ENCODE results near the gene OR9G1.
"Not testable (repeated sequence)": the region's sequence is repeated elsewhere in the genome, so short reads cannot be mapped to it uniquely, and the experiment has no call there.

Gene OR9G1

DNA sequence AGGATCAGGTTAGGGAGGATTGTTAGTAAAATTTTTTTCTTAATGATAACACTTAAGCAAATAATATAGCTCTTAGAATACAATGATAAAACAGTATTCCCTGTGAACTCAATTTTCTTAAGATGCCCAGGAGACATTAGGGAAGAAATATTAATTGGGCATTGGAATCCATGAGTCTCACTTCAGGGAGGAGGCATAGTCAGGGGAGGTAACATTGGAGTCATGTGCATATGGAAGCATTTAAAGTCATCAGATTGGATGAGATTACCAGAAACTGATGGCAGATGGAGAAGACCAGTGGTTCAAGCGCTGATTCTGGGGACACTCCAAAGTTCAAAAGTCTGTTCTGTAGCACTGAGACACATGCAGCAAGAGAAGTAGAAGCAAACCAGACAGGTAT, at the start of gene OR9G1:
Gene OR9G1, plus strand, starts transcription at position 301 of the 400 bp plus-strand sequence. CDS start 1,293 bp downstream, outside the sequence.
- Histone ChIP-seq H3K4me2 (no peak within 1 kb of the TSS), H3K9ac (no peak within 1 kb of the TSS), H3K27ac (no peak within 1 kb of the TSS), H3K4me1 (peaks cover 4% of the 10 kb centered on the region; the same call in 1 of the 2 replicates), H3K9me3 (no peaks in the 10 kb centered on the region), H3K27me3 (no peaks in the 10 kb centered on the region), H3K4me3 (no peak within 1 kb of the TSS), H3K36me3 (no peaks in the 10 kb centered on the region), H4K20me1 (no peaks in the 10 kb centered on the region)
- TF ChIP-seq Cebpa-rat (IDR thresholded peaks at IDR 0.05) = no peak

DNA sequence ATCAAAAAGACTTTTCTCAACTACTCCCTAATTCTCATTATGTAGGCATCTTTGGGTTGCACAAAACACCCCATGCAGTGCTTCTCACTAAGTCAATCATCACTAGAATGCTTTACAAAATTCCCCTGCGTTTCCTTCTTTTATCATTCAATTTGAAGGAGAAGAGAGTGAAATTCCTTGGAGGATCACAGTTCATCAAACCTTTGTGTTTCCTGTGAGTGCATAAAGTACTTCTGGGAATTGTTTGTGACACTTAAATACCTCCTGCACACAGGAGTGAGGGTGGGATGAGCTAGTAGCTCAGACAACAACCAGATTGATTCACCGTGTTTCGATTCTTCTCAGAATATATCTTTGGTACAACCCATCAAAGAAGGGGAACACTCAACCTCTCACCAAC, 39.1 kb upstream of the OR9G1 start:
- Histone ChIP-seq H4K20me1 (no peaks in the 10 kb centered on the region), H3K4me2 (no peak overlapping the region), H3K27ac (no peak overlapping the region), H3K4me1 (no peaks in the 10 kb centered on the region), H3K4me3 (no peak overlapping the region), H3K27me3 (no peaks in the 10 kb centered on the region), H3K9me3 (no peaks in the 10 kb centered on the region), H3K9ac (no peak overlapping the region), H3K36me3 (no peaks in the 10 kb centered on the region)
- TF ChIP-seq Cebpa-rat (IDR thresholded peaks at IDR 0.05) = no peak

DNA sequence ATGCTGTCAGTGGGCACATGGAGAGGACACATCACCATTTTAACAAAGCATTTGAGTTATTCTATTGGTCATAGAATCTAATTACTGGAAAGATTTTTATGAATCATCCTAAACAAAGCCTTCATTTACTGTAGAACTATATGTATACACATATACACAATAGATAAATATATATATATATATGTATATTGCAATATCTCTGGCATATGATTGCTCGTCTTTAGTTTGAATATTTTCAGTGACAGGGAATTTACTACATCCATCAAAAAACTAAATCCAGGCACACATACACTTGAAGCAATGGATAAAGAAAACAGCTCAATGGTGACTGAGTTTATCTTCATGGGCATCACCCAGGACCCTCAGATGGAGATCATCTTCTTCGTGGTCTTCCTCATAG, 35.5 kb upstream of the OR9G1 start, which contains the start of gene OR5AR1:
Gene OR5AR1, plus strand, starts transcription at position 301 of the 400 bp plus-strand sequence. Its CDS starts 0 bp downstream, at position 301.
- H3K27ac ChIP-seq = no peak within 1 kb of the TSS
- no peaks in the 10 kb centered on the region for H3K4me1 ChIP-seq
- no peak within 1 kb of the TSS for H3K4me2 ChIP-seq
- H3K36me3 ChIP-seq = no peaks in the 10 kb centered on the region
- no peak within 1 kb of the TSS for H3K9ac ChIP-seq
- no peaks in the 10 kb centered on the region for H3K27me3 ChIP-seq
- no peaks in the 10 kb centered on the region for H4K20me1 ChIP-seq
- no peak for TF ChIP-seq Cebpa-rat (IDR thresholded peaks at IDR 0.05)
- no peaks in the 10 kb centered on the region for H3K9me3 ChIP-seq
- H3K4me3 ChIP-seq = no peak within 1 kb of the TSS

GRCh38 chr11:56670984-56671383, 27.9 kb upstream of the OR9G1 start:
- H3K27me3 ChIP-seq = no peaks in the 10 kb centered on the region
- TF ChIP-seq Cebpa-rat (IDR thresholded peaks at IDR 0.05) = no peak
- H3K9ac ChIP-seq = no peak overlapping the region
- no peaks in the 10 kb centered on the region for H4K20me1 ChIP-seq
- H3K4me3 ChIP-seq = no peak overlapping the region
- H3K4me2 ChIP-seq = no peak overlapping the region
- no peak overlapping the region for H3K27ac ChIP-seq
- H3K36me3 ChIP-seq = no peaks in the 10 kb centered on the region
- H3K9me3 ChIP-seq = no peaks in the 10 kb centered on the region
- H3K4me1 ChIP-seq = no peaks in the 10 kb centered on the region

DNA sequence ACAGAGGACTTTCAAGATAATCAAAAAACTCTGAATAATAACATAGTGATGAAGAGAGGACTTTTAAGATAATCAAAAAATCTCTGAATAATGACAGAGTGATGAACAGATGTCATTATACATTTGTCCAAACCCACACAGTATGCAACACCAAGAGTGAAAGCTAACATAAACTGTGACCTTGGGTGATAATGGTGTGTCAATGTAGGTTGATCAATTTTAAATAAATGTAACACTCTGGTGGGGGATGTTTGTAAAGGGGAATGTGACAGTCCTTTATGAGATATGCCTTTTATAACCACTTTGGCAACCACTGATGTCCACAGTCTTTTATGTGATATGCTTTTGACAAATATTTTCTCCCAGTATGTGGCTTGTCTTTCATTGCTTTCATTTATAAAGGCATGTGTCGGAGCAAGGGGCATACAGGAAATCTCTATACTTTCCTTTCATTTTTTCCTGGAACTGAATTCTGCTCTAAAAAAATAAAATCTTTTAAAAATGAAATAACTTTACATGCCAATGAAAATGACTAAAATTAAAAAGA, 10.3 kb upstream of the OR9G1 start:
- TF ChIP-seq Cebpa-rat (IDR thresholded peaks at IDR 0.05) = no peak
- H4K20me1 ChIP-seq = no peaks in the 10 kb centered on the region
- H3K36me3 ChIP-seq = no peaks in the 10 kb centered on the region
- no peaks in the 10 kb centered on the region for H3K27me3 ChIP-seq
- no peak overlapping the region for H3K9ac ChIP-seq
- no peak overlapping the region for H3K4me3 ChIP-seq
- no peak overlapping the region for H3K4me2 ChIP-seq
- no peaks in the 10 kb centered on the region for H3K4me1 ChIP-seq
- H3K9me3 ChIP-seq = no peaks in the 10 kb centered on the region
- no peak overlapping the region for H3K27ac ChIP-seq

- H3K27ac ChIP-seq, H4K20me1 ChIP-seq, H3K4me2 ChIP-seq, H3K9ac ChIP-seq, H3K36me3 ChIP-seq, H3K4me3 ChIP-seq, H3K4me1 ChIP-seq, H3K27me3 ChIP-seq, H3K9me3 ChIP-seq: not testable (repeated sequence)
These were observed 7.7 kb upstream of the OR9G1 start for GRCh38 chr11:56691179-56691578.

GRCh38 chr11:56693428-56693827, 5.5 kb upstream of the OR9G1 start:
- Histone ChIP-seq H3K9me3 (no peaks in the 10 kb centered on the region), H3K27me3 (no peaks in the 10 kb centered on the region), H4K20me1 (no peaks in the 10 kb centered on the region), H3K27ac (no peak overlapping the region), H3K9ac (no peak overlapping the region), H3K36me3 (no peaks in the 10 kb centered on the region), H3K4me1 (no peaks in the 10 kb centered on the region), H3K4me2 (no peak overlapping the region), H3K4me3 (no peak overlapping the region)
- TF ChIP-seq Cebpa-rat (IDR thresholded peaks at IDR 0.05) = no peak

DNA sequence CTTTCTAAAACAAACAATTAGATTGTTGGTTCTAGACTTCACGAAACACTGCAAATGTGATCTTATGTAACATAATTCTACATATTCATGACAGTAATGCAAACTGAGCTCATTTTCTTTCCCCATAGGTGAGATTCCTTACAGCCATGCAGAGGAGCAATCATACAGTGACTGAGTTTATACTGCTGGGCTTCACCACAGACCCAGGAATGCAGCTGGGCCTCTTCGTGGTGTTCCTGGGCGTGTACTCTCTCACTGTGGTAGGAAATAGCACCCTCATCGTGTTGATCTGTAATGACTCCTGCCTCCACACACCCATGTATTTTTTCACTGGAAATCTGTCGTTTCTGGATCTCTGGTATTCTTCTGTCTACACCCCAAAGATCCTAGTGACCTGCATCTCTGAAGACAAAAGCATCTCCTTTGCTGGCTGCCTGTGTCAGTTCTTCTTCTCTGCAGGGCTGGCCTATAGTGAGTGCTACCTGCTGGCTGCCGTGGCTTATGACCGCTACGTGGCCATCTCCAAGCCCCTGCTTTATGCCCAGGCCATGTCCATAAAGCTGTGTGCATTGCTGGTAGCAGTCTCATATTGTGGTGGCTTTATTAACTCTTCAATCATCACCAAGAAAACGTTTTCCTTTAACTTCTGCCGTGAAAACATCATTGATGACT, 1.5 kb downstream of the OR9G1 start:
- H3K27ac ChIP-seq = no peak overlapping the region
- no peak overlapping the region for H3K4me2 ChIP-seq
- peaks cover 17% of the 10 kb centered on the region for H3K4me1 ChIP-seq
- H3K9ac ChIP-seq = no peak overlapping the region
- no peak for TF ChIP-seq Cebpa-rat (IDR thresholded peaks at IDR 0.05)
- no peaks in the 10 kb centered on the region for H3K9me3 ChIP-seq
- H4K20me1 ChIP-seq = no peaks in the 10 kb centered on the region
- H3K4me3 ChIP-seq = no peak overlapping the region
- no peaks in the 10 kb centered on the region for H3K36me3 ChIP-seq
- H3K27me3 ChIP-seq = no peaks in the 10 kb centered on the region

- Histone ChIP-seq H3K4me2 (no peak overlapping the region), H3K27ac (no peak overlapping the region), H3K9me3 (no peaks in the 10 kb centered on the region), H3K9ac (no peak overlapping the region), H3K27me3 (no peaks in the 10 kb centered on the region), H3K4me1 (peaks cover 23% of the 10 kb centered on the region), H3K36me3 (no peaks in the 10 kb centered on the region), H4K20me1 (no peaks in the 10 kb centered on the region), H3K4me3 (no peak overlapping the region)
- no peak for TF ChIP-seq Cebpa-rat (IDR thresholded peaks at IDR 0.05)
These were observed 2.1 kb downstream of the OR9G1 start for GRCh38 chr11:56700914-56701485.

DNA sequence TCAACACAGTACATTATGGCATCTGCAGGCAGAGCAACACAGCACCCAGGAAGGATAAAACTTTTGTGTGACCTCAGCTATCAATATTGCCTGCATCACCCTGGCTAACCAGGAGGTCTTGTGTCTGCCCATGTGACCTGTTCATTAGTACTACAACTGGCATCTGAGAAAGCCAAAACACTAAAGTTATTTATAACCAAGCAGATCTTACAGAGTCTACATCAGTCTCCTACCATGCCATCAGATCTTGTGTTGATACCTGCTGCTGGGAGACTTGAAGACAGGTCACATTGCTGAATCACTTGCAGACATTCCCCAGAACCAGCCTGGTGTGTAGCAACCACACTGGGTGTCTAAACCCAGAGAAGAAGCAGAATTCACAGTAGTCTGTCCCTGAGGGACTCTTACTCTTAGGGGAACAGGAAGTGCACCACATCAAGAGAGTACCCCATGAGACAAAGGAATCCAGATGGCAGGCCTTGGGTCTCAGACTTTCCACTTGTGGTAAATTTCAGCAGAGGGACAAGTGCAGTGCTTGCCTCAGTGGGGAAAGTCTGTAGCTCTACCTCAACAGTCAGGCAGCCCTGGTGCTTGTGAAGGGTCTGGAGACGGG, 7.0 kb downstream of the OR9G1 start:
- no peaks in the 10 kb centered on the region for H4K20me1 ChIP-seq
- no peak overlapping the region for H3K4me3 ChIP-seq
- H3K9me3 ChIP-seq = 0 out of 2 replicates have a peak, but pooled peaks cover 6% of the 10 kb centered on the region
- TF ChIP-seq Cebpa-rat (IDR thresholded peaks at IDR 0.05) = no peak
- peak overlapping the region; percentile 49; the same call in 1 of the 2 replicates for H3K27ac ChIP-seq
- H3K36me3 ChIP-seq = no peaks in the 10 kb centered on the region
- H3K4me1 ChIP-seq = peaks cover 28% of the 10 kb centered on the region
- H3K27me3 ChIP-seq = no peaks in the 10 kb centered on the region
- H3K9ac ChIP-seq = peak overlapping the region; percentile 3; the same call in 1 of the 2 replicates
- H3K4me2 ChIP-seq = peak overlapping the region; percentile 70

Data from BLaER1 (cell line).